ENCODE data around the gene CHMP4A. TPM values are rescaled to one million over a fixed set of nuclear protein-coding genes. Genes with fewer than 3 reads are reported as not detected.
A peak's percentile ranks its signal among the peaks of the same experiment; 100 is the strongest.

CHMP4A gene
- total RNA-seq, 2 experiments from 2014 or later, result 79.8 to 93.2 TPM

DNA sequence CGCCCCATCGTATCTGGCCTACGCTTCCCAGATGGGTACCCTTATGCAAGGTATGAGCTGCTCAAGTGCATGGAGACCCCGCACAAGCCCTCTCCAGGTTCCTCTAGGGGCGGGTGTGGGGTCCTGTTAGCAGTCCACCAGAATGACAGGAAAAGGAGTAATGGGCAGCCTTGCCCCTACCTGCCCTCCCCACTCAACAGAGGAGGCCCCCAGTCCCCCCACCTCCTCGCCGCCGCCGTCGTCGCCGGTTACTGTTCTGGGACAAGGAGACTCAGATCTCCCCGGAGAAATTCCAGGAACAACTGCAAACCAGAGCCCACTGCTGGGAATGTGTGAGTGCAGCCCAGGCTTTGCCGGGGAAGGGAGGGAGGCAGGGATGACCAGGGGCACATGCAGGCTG lies 35.4 kb downstream of the CHMP4A start:
- Mint-ChIP-seq H3K27me3 (no peaks in the 10 kb centered on the region), H3K27ac (no peak overlapping the region), H3K9me3 (no peaks in the 10 kb centered on the region), H3K4me1 (peaks cover 19% of the 10 kb centered on the region), H3K36me3 (ENCODE audit: low read depth) (peaks cover 51% of the 10 kb centered on the region), H3K4me3 (no peak overlapping the region)
- ChIA-PET POLR2A (no interaction called here), CTCF (interaction anchor here (1.1 to 6.2 kb wide), 3 partner anchors 9 to 119 kb away, joined by 3 to 49 read pairs (median 4); partner anchors contain the start of gene IRF9)
- no peak for DNase-seq

DNA sequence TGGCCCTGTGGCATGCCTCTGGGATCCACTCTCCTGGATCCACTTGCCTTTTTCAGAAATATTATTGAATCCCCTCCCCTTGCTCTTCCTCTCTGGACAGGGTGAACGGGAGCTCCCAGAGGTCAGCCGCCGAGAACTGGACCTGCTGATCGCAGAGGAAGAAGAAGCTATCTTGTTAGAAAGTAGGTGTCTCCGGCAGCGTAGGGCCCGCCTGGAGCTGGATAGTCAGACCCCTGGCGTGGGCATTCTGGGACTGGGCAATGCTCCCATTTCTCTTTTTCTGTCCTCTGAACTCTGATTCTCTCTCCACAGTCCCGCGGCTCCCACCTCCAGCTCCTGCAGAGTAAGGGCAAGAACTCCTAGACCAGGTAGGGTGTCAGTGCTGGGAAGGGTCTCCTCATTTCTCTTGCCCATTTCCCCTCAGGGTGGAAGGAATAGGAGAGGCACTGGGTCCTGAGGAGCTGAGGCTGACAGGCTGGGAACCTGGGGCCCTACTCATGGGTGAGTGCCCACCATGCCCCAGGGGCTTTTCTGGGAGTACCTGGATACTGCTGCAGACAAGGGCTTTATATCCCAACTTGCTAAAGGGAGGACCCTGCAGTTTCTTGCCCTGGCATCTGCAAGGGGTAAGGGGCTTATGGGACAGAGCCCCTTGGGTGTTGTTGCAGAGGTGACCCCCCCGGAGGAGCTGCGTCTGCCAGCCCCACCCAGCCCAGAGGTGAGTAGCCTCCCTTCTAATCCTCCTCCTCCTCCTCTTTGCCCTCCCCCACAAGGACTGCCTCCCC lies 36.1 kb downstream of the CHMP4A start:
- Mint-ChIP-seq H3K27ac (no peak overlapping the region), H3K4me1 (peaks cover 21% of the 10 kb centered on the region), H3K27me3 (no peaks in the 10 kb centered on the region), H3K36me3 (ENCODE audit: low read depth) (peaks cover 48% of the 10 kb centered on the region), H3K9me3 (no peaks in the 10 kb centered on the region), H3K4me3 (no peak overlapping the region)
- ChIA-PET CTCF (interaction anchor here (0.8 to 6.2 kb wide), 4 partner anchors 9 to 119 kb away, joined by 3 to 49 read pairs (median 4); partner anchors contain the start of gene IRF9), POLR2A (no interaction called here)
- no peak for DNase-seq

DNA sequence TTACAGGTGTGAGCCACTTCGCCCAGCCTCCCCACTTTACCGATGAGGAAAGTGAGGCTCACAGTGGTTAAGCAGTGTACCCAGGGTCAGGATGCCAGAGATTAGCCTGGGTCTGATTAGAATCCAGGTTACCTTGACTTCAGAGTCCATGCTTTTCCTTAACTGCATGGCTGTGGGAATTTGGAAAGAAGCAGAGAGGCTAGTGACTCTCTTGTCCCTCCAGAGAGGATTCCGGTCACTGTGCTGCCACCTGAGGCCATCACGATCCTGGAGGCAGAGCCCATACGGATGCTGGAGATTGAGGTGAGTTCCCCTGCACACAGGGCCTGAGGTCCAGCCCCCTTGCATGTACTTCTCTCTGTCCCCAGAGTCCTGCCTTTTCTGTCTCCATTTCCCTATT lies 36.7 kb downstream of the CHMP4A start:
- DNase-seq, result no peak
- Mint-ChIP-seq H3K4me1 (peaks cover 28% of the 10 kb centered on the region), H3K27ac (no peak overlapping the region), H3K4me3 (no peak overlapping the region), H3K27me3 (no peaks in the 10 kb centered on the region), H3K36me3 (ENCODE audit: low read depth) (peaks cover 46% of the 10 kb centered on the region), H3K9me3 (no peaks in the 10 kb centered on the region)
- ChIA-PET POLR2A (no interaction called here), CTCF (interaction anchor here (0.8 to 6.2 kb wide), 4 partner anchors 9 to 86 kb away, joined by 3 to 49 read pairs (median 8); partner anchors contain the start of gene IRF9)

DNA sequence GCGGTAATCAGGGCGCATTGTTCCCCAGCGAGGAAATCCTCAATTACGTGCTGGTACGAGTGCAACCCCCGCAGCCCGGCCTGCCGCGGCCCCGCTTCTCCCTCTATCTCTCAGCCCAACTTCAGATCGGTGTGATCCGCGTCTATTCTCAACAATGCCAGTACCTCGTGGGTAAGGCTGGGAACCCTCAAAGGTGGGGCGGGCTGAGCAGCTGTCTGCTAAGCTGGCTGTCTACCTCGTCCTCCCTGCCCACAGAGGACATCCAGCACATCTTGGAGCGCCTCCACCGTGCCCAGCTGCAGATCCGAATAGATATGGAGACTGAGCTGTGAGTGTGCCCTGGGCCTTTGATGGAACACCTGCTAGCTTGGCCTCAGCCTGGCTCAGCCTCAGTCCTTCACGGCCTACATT lies 40.4 kb downstream of the CHMP4A start:
- H3K27me3 Mint-ChIP-seq, result no peaks in the 10 kb centered on the region
- peak overlapping the region; percentile 69 for H3K4me3 Mint-ChIP-seq

DNA sequence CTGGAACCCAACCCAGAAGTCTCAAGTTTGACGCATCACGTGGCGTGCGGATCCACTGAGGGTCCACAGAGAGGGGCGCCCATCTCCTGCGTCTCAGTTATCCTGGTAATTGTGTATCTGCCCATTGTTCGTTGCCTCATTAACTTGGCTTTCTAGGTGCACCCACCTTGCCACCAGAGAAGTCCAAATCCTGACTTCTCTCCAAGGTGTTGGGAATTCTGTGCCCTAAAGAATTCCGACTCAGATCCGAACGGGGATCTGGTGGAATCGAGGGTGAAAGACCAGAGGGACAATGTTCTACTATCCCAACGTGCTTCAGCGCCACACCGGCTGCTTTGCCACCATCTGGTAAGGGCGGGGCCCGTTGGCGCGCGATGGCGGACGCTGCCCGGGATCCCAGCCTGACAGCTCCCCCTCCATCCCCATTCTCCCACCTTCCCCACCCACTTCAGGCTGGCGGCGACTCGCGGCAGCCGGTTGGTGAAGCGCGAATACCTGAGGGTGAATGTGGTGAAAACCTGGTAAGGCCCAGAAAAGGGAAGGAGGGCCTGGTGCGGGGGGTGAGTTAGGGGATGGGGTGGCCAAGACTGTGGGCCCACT lies 40.9 kb downstream of the CHMP4A start:
- peak overlapping the region; percentile 69 for H3K4me3 Mint-ChIP-seq

More for the DNA sequence above, 40.4 kb downstream of the CHMP4A start:
- DNase-seq, result no peak
- H3K36me3 Mint-ChIP-seq (ENCODE audit: low read depth), result peaks cover 51% of the 10 kb centered on the region
- ChIA-PET POLR2A (no interaction called here), CTCF (interaction anchor here (1.1 to 6.2 kb wide), 3 partner anchors 10 to 16 kb away, joined by 5 to 49 read pairs (median 6); partner anchors contain the start of genes IPO4 and IRF9)
- peak overlapping the region; percentile 54 for H3K27ac Mint-ChIP-seq
- peaks cover 45% of the 10 kb centered on the region for H3K4me1 Mint-ChIP-seq
- H3K9me3 Mint-ChIP-seq, result no peaks in the 10 kb centered on the region

DNA sequence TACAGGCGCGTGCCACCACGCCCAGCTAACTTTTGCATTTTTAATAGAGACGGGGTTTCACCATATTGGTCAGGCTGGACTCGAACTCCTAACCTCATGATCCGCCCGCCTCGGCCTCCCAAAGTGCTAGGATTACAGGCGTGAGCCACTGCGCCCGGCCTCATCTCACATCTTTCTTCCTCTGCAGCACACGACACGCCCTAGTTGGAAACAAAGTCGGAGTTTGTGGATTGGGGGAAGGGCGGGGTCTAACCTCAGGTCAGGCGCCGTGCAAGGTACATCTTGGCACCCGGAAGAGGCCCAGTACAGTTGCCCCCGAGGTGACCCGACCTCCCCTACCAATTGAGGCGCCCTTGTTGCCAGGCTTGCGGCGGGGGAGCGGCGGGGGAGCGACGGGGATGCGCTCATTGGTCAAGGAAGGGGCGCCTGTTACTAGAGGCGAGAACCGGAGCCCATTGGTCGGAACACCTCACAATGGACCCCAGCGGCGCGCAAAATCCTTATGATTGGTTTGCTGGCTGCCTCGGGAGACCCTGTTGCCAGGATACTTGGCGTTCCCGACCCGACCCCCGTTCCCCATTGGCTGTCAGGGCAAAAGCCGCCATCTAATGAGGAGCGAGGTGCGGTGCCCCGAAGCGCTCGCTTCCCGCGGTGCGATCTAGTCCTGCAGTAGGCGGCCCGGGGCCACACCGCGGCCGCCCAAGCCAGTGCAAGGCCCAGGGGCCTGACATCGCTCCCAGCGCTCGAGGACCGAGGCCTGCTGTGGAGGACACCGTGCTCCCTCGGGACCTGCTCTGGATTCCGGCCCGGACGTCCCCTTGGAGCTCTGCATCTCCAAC lies 41.6 kb downstream of the CHMP4A start, which contains the start of gene REC8:
REC8 (plus strand) TSS at position 659 of the 839 bp plus-strand sequence. CDS start 473 bp downstream, outside the sequence.
- CTCF ChIA-PET, result interaction anchor here (0.6 to 6.2 kb wide), 6 partner anchors 9 to 870 kb away, joined by 3 to 49 read pairs (median 8); partner anchors contain the start of genes EMC9, IPO4 and IRF9
- POLR2A ChIA-PET, result interaction anchor here (0.6 kb wide), 1 partner anchor 9 kb away, joined by 3 read pairs; no protein-coding TSS in a partner anchor
- H3K27ac Mint-ChIP-seq, result peak within 1 kb of the TSS; percentile 86
- peak; percentile 67 for DNase-seq
- H3K9me3 Mint-ChIP-seq, result no peaks in the 10 kb centered on the region
- H3K4me1 Mint-ChIP-seq, result peaks cover 55% of the 10 kb centered on the region
- peak within 1 kb of the TSS; percentile 69 for H3K4me3 Mint-ChIP-seq
- peaks cover 53% of the 10 kb centered on the region for H3K36me3 Mint-ChIP-seq (ENCODE audit: low read depth)
- H3K27me3 Mint-ChIP-seq, result no peaks in the 10 kb centered on the region

More for the DNA sequence above, 40.9 kb downstream of the CHMP4A start:
- DNase-seq, result no peak
- Mint-ChIP-seq H3K27me3 (no peaks in the 10 kb centered on the region), H3K36me3 (ENCODE audit: low read depth) (peaks cover 51% of the 10 kb centered on the region), H3K9me3 (no peaks in the 10 kb centered on the region), H3K4me1 (peaks cover 49% of the 10 kb centered on the region), H3K27ac (no peak overlapping the region)
- CTCF ChIA-PET, result interaction anchor here (6.2 kb wide), 1 partner anchor 10 kb away, joined by 49 read pairs; the partner anchor contains the start of gene IRF9
- POLR2A ChIA-PET, result no interaction called here

DNA sequence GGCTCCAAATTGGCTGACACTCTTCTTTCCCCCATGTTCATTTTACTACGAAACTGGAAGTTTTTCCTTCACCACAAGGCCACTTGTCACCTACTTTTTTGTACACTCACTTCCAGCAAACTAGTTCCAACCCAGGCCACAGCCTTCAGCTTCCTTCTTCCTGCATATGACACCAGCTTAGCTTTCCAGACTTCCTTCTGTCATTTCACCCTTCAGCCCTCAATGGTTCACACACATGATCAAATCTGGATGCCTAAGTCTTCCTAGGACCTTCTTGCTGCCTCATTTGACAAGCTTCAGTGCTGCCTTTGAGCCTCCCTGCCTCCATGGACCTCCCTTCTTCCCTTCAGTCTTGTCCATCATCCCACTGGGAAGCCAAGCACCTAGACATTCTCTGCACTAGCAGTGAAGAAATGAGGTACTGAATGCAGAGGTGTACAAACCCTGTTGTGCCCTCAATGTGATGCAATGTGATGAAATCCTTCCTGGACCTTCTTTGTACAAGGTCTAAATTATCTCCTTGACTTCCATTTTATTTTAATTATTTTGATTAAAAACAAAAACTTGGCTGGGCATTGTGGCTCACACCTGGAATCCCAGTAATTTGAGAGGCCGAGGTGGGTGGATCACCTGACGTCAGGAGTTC lies 45.7 kb downstream of the CHMP4A start:
- H3K4me3 Mint-ChIP-seq, result no peak overlapping the region
- ChIA-PET POLR2A (interaction anchor here (0.6 kb wide), 1 partner anchor 28 kb away, joined by 3 read pairs; the partner anchor contains the start of gene TM9SF1), CTCF (interaction anchor here (1.6 kb wide), 1 partner anchor 13 kb away, joined by 5 read pairs; no protein-coding TSS in a partner anchor)
- no peaks in the 10 kb centered on the region for H3K27me3 Mint-ChIP-seq
- H3K36me3 Mint-ChIP-seq (ENCODE audit: low read depth), result peaks cover 74% of the 10 kb centered on the region
- no peak for DNase-seq
- peak overlapping the region; percentile 70 for H3K27ac Mint-ChIP-seq
- H3K9me3 Mint-ChIP-seq, result no peaks in the 10 kb centered on the region
- H3K4me1 Mint-ChIP-seq, result peaks cover 77% of the 10 kb centered on the region

DNA sequence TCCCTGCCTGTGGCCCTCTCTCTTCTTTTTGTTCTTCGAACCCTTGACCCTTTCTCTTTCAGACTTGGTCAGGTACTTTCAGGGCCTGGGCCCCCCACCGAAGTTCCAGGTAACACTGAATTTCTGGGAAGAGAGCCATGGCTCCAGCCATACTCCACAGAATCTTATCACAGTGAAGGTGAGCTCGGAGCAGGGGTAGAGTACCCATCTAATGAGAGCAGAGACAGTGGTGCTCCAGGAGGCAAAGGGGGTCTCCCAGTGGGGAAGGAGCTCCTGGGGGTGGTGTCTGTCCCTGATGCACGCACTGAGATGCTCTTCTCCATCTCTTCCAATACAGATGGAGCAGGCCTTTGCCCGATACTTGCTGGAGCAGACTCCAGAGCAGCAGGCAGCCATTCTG lies 47.5 kb downstream of the CHMP4A start:
- POLR2A ChIA-PET, result no interaction called here
- Mint-ChIP-seq H3K4me3 (no peak overlapping the region), H3K27ac (no peak overlapping the region), H3K36me3 (ENCODE audit: low read depth) (peaks cover 82% of the 10 kb centered on the region), H3K4me1 (peaks cover 71% of the 10 kb centered on the region), H3K27me3 (no peaks in the 10 kb centered on the region), H3K9me3 (no peaks in the 10 kb centered on the region)
- no peak for DNase-seq
- CTCF ChIA-PET, result interaction anchor here (0.6 to 6.2 kb wide), 2 partner anchors 9 to 61 kb away, joined by 4 to 49 read pairs; no protein-coding TSS in a partner anchor

DNA sequence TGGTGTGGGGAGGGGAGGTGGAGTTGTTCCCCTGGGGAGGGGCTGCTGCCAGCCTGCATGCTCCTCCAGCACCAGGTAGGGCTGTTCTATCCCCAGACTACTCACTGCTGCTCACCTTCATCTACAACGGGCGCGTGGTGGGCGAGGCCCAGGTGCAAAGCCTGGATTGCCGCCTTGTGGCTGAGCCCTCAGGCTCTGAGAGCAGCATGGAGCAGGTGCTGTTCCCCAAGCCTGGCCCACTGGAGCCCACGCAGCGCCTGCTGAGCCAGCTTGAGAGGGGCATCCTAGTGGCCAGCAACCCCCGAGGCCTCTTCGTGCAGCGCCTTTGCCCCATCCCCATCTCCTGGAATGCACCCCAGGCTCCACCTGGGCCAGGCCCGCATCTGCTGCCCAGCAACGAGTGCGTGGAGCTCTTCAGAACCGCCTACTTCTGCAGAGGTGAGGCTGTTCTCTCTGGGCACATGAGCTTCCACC lies 48.7 kb downstream of the CHMP4A start:
- no peak for DNase-seq
- ChIA-PET POLR2A (no interaction called here), CTCF (interaction anchor here (6.2 kb wide), 1 partner anchor 10 kb away, joined by 49 read pairs; no protein-coding TSS in a partner anchor)
- Mint-ChIP-seq H3K4me3 (peak overlapping the region; percentile 5), H3K36me3 (ENCODE audit: low read depth) (peaks cover 84% of the 10 kb centered on the region), H3K27ac (peak overlapping the region; percentile 61), H3K4me1 (peaks cover 75% of the 10 kb centered on the region), H3K27me3 (no peaks in the 10 kb centered on the region), H3K9me3 (no peaks in the 10 kb centered on the region)

DNA sequence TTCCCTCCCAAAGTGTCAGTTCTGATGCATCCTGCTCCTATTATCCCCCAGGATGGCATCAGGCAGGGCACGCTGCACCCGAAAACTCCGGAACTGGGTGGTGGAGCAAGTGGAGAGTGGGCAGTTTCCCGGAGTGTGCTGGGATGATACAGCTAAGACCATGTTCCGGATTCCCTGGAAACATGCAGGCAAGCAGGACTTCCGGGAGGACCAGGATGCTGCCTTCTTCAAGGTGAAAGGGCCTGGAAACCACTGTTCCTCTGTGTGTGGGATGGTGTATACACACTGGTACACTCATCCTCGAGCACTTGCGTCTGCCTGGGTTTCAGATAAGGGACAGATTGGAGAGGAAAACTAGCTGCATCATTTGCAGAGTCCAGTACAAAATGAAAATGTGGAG lies 51.2 kb downstream of the CHMP4A start:
- peaks cover 65% of the 10 kb centered on the region for H3K4me1 Mint-ChIP-seq

More for the DNA sequence above, 51.2 kb downstream of the CHMP4A start:
- H3K27ac Mint-ChIP-seq, result peak overlapping the region; percentile 100
- ChIA-PET CTCF (interaction anchor here (1.0 to 6.2 kb wide), 21 partner anchors 11 to 155 kb away, joined by 3 to 69 read pairs (median 12); partner anchors contain the start of genes CHMP4A, DCAF11, EMC9 and IPO4), POLR2A (interaction anchor here (0.7 to 3.4 kb wide), 4 partner anchors 15 to 80 kb away, joined by 5 to 25 read pairs (median 9); partner anchors contain the start of genes DCAF11, NRL, PSME2 and RNF31)
- peaks cover 87% of the 10 kb centered on the region for H3K36me3 Mint-ChIP-seq (ENCODE audit: low read depth)
- DNase-seq, result no peak
- no peaks in the 10 kb centered on the region for H3K9me3 Mint-ChIP-seq
- peak overlapping the region; percentile 93 for H3K4me3 Mint-ChIP-seq
- H3K27me3 Mint-ChIP-seq, result no peaks in the 10 kb centered on the region
